Astrocyte of the cerebellum (primary cell): ENCODE results near the gene USP53.

Source experiments
- DNase-seq: peaks from one replicate; pipeline ENCODE4 v3.0.0-alpha.2; 2011; ENCODE audit warnings: low read depth
- H3K4me3 ChIP-seq: 2 replicates; pipeline ENCODE4 v1.5.1; 2011; ENCODE audit warnings: mild to moderate bottlenecking, low read depth, low read length, moderate library complexity
- in situ Hi-C: cut with HindIII; loops from 2 replicates; pipeline ENCODE4 v1.10.0; 2017; ENCODE audit warnings: low sequenced_read_pairs
- TF ChIP-seq, protein P1 (sequence below): IDR thresholded peaks from 2 replicates; pipeline ENCODE4 v1.5.1; 2012; ENCODE audit warnings: low read length, low read depth, moderate library complexity, mild to moderate bottlenecking; ENCODE audit errors: missing control alignments

Gene USP53

DNA sequence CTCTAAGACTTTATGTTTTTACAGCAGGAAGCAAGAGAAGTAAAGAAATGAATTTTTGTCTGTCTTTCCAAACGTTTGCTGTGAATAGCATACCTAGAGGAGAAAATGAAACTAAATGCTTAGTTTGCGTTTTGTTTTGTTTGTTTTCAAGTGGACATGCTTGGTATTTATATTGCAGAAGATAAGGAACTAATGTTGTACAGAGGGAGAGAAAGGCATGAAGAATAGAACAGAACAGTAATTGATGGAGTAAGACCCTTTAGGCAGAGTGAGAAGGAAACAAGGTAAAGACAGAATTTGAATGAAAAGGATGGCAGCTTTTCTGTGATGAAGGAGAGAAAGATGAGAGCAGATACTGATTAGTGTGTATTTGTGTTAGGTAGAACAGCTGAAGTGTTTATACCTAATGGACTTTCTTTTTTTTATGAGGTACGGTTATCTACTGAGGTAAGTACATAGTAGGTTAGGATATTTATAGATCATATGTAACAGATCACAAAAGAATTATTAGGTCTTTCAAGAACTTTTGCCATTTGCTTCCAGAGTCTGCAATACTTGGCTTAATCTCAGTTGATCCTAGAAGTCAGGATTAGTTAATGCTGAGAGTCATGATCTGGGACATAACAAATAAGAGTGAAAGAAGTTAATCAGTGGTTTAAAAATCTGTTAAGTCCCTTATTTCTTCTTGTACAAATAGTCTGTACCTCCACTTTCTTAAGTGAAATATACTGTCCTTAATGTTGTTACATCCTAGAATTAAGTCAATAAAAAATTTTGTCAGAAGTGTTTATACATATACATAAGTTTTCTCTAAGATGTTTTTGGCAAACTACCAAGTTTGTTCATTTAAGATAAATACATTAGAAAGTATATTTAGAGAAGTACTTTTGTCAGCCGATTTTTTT lies 72.6 kb downstream of the USP53 start:
- H3K4me3 ChIP-seq: no peak overlapping the region
- DNase-seq: no peak
- in situ Hi-C loops: no loop called here
- TF ChIP-seq, protein P1, sequence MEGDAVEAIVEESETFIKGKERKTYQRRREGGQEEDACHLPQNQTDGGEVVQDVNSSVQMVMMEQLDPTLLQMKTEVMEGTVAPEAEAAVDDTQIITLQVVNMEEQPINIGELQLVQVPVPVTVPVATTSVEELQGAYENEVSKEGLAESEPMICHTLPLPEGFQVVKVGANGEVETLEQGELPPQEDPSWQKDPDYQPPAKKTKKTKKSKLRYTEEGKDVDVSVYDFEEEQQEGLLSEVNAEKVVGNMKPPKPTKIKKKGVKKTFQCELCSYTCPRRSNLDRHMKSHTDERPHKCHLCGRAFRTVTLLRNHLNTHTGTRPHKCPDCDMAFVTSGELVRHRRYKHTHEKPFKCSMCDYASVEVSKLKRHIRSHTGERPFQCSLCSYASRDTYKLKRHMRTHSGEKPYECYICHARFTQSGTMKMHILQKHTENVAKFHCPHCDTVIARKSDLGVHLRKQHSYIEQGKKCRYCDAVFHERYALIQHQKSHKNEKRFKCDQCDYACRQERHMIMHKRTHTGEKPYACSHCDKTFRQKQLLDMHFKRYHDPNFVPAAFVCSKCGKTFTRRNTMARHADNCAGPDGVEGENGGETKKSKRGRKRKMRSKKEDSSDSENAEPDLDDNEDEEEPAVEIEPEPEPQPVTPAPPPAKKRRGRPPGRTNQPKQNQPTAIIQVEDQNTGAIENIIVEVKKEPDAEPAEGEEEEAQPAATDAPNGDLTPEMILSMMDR: no peak

DNA sequence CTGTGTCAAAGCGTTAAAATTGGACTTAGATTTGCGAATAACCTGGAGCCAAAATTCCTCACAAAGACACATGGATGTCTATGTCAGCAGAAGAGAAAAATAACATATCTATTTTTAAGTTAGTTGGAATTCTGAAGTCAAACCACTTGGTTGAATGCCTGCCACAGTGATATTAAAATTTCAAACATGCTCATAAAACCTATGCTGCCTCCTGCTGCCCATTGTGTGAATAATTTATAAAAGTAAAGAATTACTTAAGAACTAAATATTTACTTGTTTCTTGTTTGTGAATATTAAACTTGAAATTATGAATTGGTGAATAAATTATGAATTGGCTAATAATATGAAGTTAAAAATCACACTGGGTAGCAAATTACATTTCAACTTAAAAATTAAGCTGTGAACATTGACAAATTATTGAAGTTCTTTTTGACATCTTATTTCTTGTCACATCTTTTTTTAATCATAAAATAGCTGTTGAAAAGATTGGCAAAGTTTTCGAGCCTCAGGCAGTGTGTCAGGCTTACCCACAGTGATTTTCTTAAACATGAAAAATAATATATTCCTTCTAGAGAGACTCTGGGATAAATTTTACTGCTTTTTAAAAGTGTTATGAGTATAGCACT lies 74.0 kb downstream of the USP53 start:
- TF ChIP-seq, protein P1: peak; percentile 41
- peak; percentile 77 for DNase-seq
- in situ Hi-C loops: no loop called here
- H3K4me3 ChIP-seq: no peak overlapping the region

DNA sequence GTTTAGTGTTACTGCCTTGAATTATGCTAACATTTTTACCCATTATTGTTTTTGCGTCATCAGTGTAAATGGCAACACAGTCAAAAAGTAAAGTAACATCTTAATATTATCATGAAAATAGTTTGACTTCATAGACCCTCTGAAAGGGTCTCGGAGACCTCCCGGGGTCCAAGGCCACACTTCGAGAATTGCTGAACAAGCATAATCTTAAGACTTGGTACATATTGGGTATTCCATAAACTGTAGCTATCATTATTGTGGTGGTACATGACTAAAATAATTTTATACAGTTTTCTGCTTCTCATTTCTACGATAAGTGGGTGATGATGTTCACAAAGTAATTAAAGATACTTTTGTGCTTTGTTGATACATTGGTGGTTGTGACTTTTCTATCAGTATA lies 76.8 kb downstream of the USP53 start:
- in situ Hi-C loops: no loop called here

DNA sequence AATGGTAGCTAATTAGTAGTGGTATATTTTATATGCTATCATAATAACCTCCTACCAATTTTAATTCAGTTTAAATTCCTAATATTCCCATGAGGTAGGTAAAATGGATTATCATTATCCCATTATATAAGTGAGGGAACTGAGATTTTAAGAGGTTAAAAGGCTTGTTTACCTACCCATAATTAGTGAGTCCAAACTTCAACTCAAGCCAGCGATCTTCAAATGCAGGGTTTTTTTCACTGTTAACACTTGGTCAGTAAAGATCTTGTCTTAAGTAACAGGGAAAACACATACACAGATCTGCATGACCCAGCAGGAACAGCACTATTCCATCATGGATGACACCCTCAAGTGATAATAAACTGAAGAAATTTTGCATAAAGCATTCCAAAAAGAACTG lies 78.1 kb downstream of the USP53 start:
- in situ Hi-C loops: loop anchor here (10.0 kb wide), 1 partner anchor 306 kb away; no protein-coding TSS in a partner anchor

More for the DNA sequence above, 76.8 kb downstream of the USP53 start:
- no peak for DNase-seq
- H3K4me3 ChIP-seq: no peak overlapping the region
- TF ChIP-seq, protein P1: no peak

DNA sequence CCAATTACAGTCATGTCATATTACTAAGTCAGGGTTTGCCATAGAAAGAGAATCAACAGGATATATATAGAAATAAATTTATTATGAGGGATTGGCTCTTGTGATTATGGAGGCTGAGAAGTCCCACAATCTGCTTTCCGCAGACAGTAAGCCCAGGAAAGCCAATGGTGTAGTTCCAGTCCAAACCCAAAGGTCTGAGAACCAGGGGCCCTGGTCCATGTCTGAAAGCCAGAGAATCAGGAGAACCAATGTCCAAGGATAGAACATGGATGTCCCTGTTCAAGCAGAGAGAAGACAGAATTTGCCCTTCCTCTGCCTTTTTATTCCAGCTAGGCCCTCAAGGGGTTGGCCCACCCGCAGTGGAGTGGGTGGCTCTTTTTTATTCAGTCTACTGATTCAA lies 83.8 kb downstream of the USP53 start:
- in situ Hi-C loops: loop anchor here (10.0 kb wide), 1 partner anchor 312 kb away; no protein-coding TSS in a partner anchor
- H3K4me3 ChIP-seq: no peak overlapping the region
- DNase-seq: no peak
- TF ChIP-seq, protein P1: no peak

More for the DNA sequence above, 78.1 kb downstream of the USP53 start:
- H3K4me3 ChIP-seq: no peak overlapping the region
- TF ChIP-seq, protein P1: no peak
- no peak for DNase-seq

DNA sequence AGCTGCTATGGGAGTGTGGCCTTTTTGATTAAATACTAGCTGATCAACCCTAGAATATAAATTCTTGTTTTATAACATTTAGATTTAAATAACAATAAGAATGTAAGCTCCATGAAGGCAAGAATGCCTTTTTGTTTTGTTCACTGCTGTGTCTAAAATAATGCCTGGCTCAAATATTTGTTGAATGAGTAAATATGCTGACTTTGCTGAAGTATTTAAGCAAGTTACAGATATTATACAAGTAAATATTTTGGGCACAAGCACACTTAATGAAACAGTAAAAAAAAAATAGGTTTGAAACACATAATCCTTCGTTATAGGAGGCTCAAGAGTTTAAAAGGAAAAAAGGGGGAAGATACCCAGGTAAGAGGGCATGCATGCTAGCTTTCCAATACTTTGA lies 85.3 kb downstream of the USP53 start:
- TF ChIP-seq, protein P1: no peak
- H3K4me3 ChIP-seq: no peak overlapping the region
- in situ Hi-C loops: loop anchor here (10.0 kb wide), 1 partner anchor 313 kb away; no protein-coding TSS in a partner anchor
- DNase-seq: no peak
